ENCODE data around the gene MEI1. TPM values are rescaled to one million over a fixed set of nuclear protein-coding genes. Genes with fewer than 3 reads are reported as not detected.

Gene MEI1
- total and polyA plus RNA-seq, 2 of the 4 experiments (the other 2 are of a cell fraction): 0.90 to 2.6 TPM

- DNase-seq: peak; percentile 34
- H3K18ac ChIP-seq (ENCODE audit: low read depth, low read length): no peak overlapping the region
These were observed 69.1 kb downstream of the MEI1 start for GRCh38 chr22:41768430-41768829.

More at GRCh38 chr22:41768430-41768829, 69.1 kb downstream of the MEI1 start:
- Histone ChIP-seq H2AFZ (replicated peaks; ENCODE audit: low read length, poor library complexity) (peak overlapping the region; percentile 69), H3K79me1 (ENCODE audit: low read depth in 1 of 2, low read length in 2 of 2) (no peaks in the 10 kb centered on the region), H3K4ac (ENCODE audit: low read depth, low read length) (no peak overlapping the region), H3K4me2 (ENCODE audit: low read depth, low read length) (no peak overlapping the region), H4K8ac (ENCODE audit: low read depth in 2 of 2, low read length in 2 of 2) (0 out of 4 replicates have a peak overlapping the region, but pooled peaks of 1 of the 2 experiments have one; percentile 56), H2BK120ac (ENCODE audit: low read depth, low read length) (no peak overlapping the region), H3K9me1 (ENCODE audit: insufficient read depth, low read length) (no peaks in the 10 kb centered on the region), H2AK9ac (replicated peaks; ENCODE audit: low read depth, low read length, poor library complexity) (no peak overlapping the region), H3K9ac (ENCODE audit: low read depth, low read length) (no peak overlapping the region), H2BK20ac (ENCODE audit: low read depth, low read length) (no peak overlapping the region; the same call in 1 of the 2 replicates), H3K4me1 (ENCODE audit: control insufficient read depth, insufficient read depth, low read length) (no peaks in the 10 kb centered on the region), H2BK15ac (ENCODE audit: low read depth, low read length) (no peak overlapping the region; the same call in 2 of the 3 replicates), H3K23ac (ENCODE audit: low read depth, low read length) (no peak overlapping the region), H2BK5ac (ENCODE audit: low read depth, low read length, poor library complexity, severe bottlenecking) (no peak overlapping the region), H3K27me3 (ENCODE audit: control insufficient read depth, insufficient read depth, low read length) (peaks cover 2% of the 10 kb centered on the region), H4K91ac (ENCODE audit: insufficient read depth, low read depth, low read length) (no peak overlapping the region), H4K5ac (ENCODE audit: low read depth, low read length) (no peak overlapping the region), H3K27ac (ENCODE audit: insufficient read depth, low read length) (no peak overlapping the region), H3K36me3 (ENCODE audit: control insufficient read depth, insufficient read depth, low read length) (no peaks in the 10 kb centered on the region), H3K14ac (replicated peaks; ENCODE audit: low read depth, low read length) (no peak overlapping the region), H2AK5ac (ENCODE audit: low read depth, low read length) (no peak overlapping the region), H3K4me3 (ENCODE audit: insufficient read depth, low read depth, low read length) (no peak overlapping the region), H4K20me1 (ENCODE audit: insufficient read depth, low read length) (no peaks in the 10 kb centered on the region), H3K56ac (ENCODE audit: extremely low read depth, insufficient read depth, low read length) (no peak overlapping the region), H3K9me3 (ENCODE audit: control insufficient read depth, insufficient read depth, low read length) (no peaks in the 10 kb centered on the region)
- POLR2A ChIA-PET (ENCODE audit: unreplicated experiment): no interaction called here
- ATAC-seq (ENCODE audit: low read depth): no peak
- TF ChIP-seq RFX5 (IDR thresholded peaks at IDR 0.05; ENCODE audit: low read depth, low read length): no peak
- TF ChIP-seq NFE2L2 (IDR thresholded peaks at IDR 0.05; ENCODE audit: low read depth, low read length): no peak
- no peak for TF ChIP-seq POLR2A (IDR thresholded peaks at IDR 0.05; ENCODE audit: low read depth, low read length)
- TF ChIP-seq CEBPB (IDR thresholded peaks at IDR 0.05; ENCODE audit: low read depth, low read length): no peak
- no peak for TF ChIP-seq ELK1 (IDR thresholded peaks at IDR 0.05; ENCODE audit: borderline replicate concordance, low read depth, low read length)
- TF ChIP-seq CTCF (conservative IDR thresholded peaks at IDR 0.05; ENCODE audit: low read depth, low read length): no peak
- TF ChIP-seq USF2 (IDR thresholded peaks at IDR 0.05; ENCODE audit: low read depth, low read length): no peak
- TF ChIP-seq MAZ (IDR thresholded peaks at IDR 0.05; ENCODE audit: borderline replicate concordance, low read depth, low read length): no peak
- no peak for TF ChIP-seq CHD1 (IDR thresholded peaks at IDR 0.05; ENCODE audit: low read depth, low read length)
- TF ChIP-seq BHLHE40 (IDR thresholded peaks at IDR 0.05; ENCODE audit: low read depth, low read length): no peak
- TF ChIP-seq RCOR1 (IDR thresholded peaks at IDR 0.05; ENCODE audit: insufficient replicate concordance, low read length): no peak
- no peak for TF ChIP-seq RAD21 (IDR thresholded peaks at IDR 0.05; ENCODE audit: low read length)
- no peak for TF ChIP-seq SMC3 (IDR thresholded peaks at IDR 0.05; ENCODE audit: low read depth, low read length)
- no peak for TF ChIP-seq MXI1 (IDR thresholded peaks at IDR 0.05; ENCODE audit: borderline replicate concordance, low read depth, low read length)
- WGBS, 2 experiments (ENCODE audit: extremely low coverage in 2 of 2, insufficient read length in 1 of 2): no CpG with 5 or more reads among the region's 2 CpGs
- BruUV-seq (replicated peaks): no TSS peak
- intact Hi-C loops (cut with micrococcal nuclease) (no loop called here), dilution Hi-C loops (cut with HindIII; ENCODE audit: low sequenced_read_pairs, unreplicated experiment) (no loop called here), in situ Hi-C loops (cut with MboI; ENCODE audit: low sequenced_read_pairs) (no loop called here)
- CTCF ChIA-PET: no interaction called here
